Keratinocyte (primary cell): Measurements from ENCODE around the gene PTPRN2. TPM values are rescaled to one million over a fixed set of nuclear protein-coding genes. Genes with fewer than 3 reads are reported as not detected.

Experiments
- DNase-seq: peaks from one replicate; pipeline ENCODE4 v3.0.0-alpha.2; 2011; ENCODE audit warnings: low read depth, missing footprints, low spot score
- FAIRE-seq: peaks from 2 replicates; lab custom pipeline; 2011; peaks lifted over from hg19 to GRCh38; lab: Jason Lieb, UNC
- H2AFZ ChIP-seq: 2 replicates; pipeline ENCODE4 v1.6.0; 2012; ENCODE audit warnings: low read length, control low read depth, inconsistent platforms; ENCODE audit not compliant: control insufficient read depth
- H3K27ac ChIP-seq: 2 replicates; pipeline ENCODE4 v1.5.1; 2011; ENCODE audit warnings: low read length; ENCODE audit not compliant: control insufficient read depth, insufficient read depth
- H3K27me3 ChIP-seq: 3 replicates; pipeline ENCODE4 v1.6.0; 2011; ENCODE audit warnings: low read length; ENCODE audit not compliant: control insufficient read depth, insufficient read depth; ENCODE audit errors: extremely low read depth
- H3K36me3 ChIP-seq, 2 experiments: 2 replicates in 1 of 2; 3 replicates in 1 of 2; pipeline ENCODE4 v1.5.1; 2011; ENCODE audit warnings: low read length in 2 of 2, mild to moderate bottlenecking in 1 of 2; ENCODE audit not compliant: control insufficient read depth in 2 of 2, insufficient read depth in 2 of 2; ENCODE audit errors: extremely low read depth in 1 of 2
- H3K4me1 ChIP-seq: 3 replicates; pipeline ENCODE4 v1.5.1; 2011; ENCODE audit warnings: low read length; ENCODE audit not compliant: control insufficient read depth, insufficient read depth; ENCODE audit errors: extremely low read depth
- H3K4me2 ChIP-seq: 3 replicates; pipeline ENCODE4 v1.6.0; 2011; ENCODE audit warnings: low read depth, low read length; ENCODE audit not compliant: control insufficient read depth, insufficient read depth; ENCODE audit errors: extremely low read depth
- H3K4me3 ChIP-seq, 3 experiments: fragments of 200-600 bp in 1 of 3; sonication (generic) in 1 of 3; 2 replicates in 2 of 3; 3 replicates in 1 of 3; pipeline ENCODE4 v1.5.1; 2011 to 2016; ENCODE audit warnings: low read length in 3 of 3, mild to moderate bottlenecking in 3 of 3, control low read depth in 2 of 3, inconsistent platforms in 1 of 3, low read depth in 1 of 3, mixed read lengths in 1 of 3, mixed run types in 1 of 3, moderate library complexity in 1 of 3; ENCODE audit not compliant: control insufficient read depth in 2 of 3, insufficient read depth in 2 of 3; ENCODE audit errors: extremely low read depth in 1 of 3
- H3K79me2 ChIP-seq: 2 replicates; pipeline ENCODE4 v1.6.0; 2012; ENCODE audit warnings: low read length; ENCODE audit not compliant: control insufficient read depth, insufficient read depth
- H3K9ac ChIP-seq: 3 replicates; pipeline ENCODE4 v1.6.0; 2011; ENCODE audit warnings: low read length; ENCODE audit not compliant: control insufficient read depth, insufficient read depth; ENCODE audit errors: extremely low read depth
- H3K9me1 ChIP-seq: 3 replicates; pipeline ENCODE4 v1.6.0; 2011; ENCODE audit warnings: low read length; ENCODE audit not compliant: control insufficient read depth, insufficient read depth; ENCODE audit errors: extremely low read depth
- H3K9me3 ChIP-seq: 2 replicates; pipeline ENCODE4 v1.5.1; 2012; ENCODE audit warnings: low read depth, low read length; ENCODE audit not compliant: control insufficient read depth
- H4K20me1 ChIP-seq: 3 replicates; pipeline ENCODE4 v1.6.0; 2011; ENCODE audit warnings: low read length; ENCODE audit not compliant: control insufficient read depth, insufficient read depth; ENCODE audit errors: extremely low read depth
- EZH2 ChIP-seq: IDR thresholded peaks from one replicate; pipeline ENCODE4 v1.6.1; 2012; ENCODE audit warnings: inconsistent platforms, mild to moderate bottlenecking, low read length, moderate library complexity
- dilution Hi-C: fragments of 300-500 bp; cut with MboI; formaldehyde crosslinking; loops from one replicate; pipeline ENCODE4 v1.7.0; 2020; ENCODE audit warnings: low sequenced_read_pairs; ENCODE audit not compliant: extremely low pct_ligation_motif_present
- polyA plus RNA-seq, 5 experiments: library from polyadenylated mRNA; depleted of rRNA in 3 of 5; stranded (reverse) in 3 of 5; stranded (forward) in 1 of 5; unstranded in 1 of 5; fragments of >200 nt; gene quantifications; 1 replicate in 1 of 5; 2 replicates in 3 of 5; 3 replicates in 1 of 5; pipeline versions ENCODE4 v1.2.1 to v1.2.3, GENCODE V29; 2011 to 2012; ENCODE audit warnings: missing spikeins in 2 of 5, low read depth in 1 of 5, low replicate concordance in 1 of 5
- TF ChIP-seq, protein P1 (sequence below), 3 experiments: IDR thresholded peaks in 1 of 3; conservative IDR thresholded peaks in 1 of 3; optimal IDR thresholded peaks in 1 of 3; 2 replicates in 2 of 3; 3 replicates in 1 of 3; pipeline versions ENCODE3 to v1.5.1; 2011; ENCODE audit warnings: low read length in 3 of 3, mild to moderate bottlenecking in 3 of 3, moderate library complexity in 2 of 3, control low read depth in 1 of 3, inconsistent platforms in 1 of 3; ENCODE audit not compliant: insufficient read depth in 2 of 3; ENCODE audit errors: extremely low read depth in 1 of 3

Gene PTPRN2
- polyA plus RNA-seq, 1 donor (not counting 4 experiments of a cell fraction or from before 2014, with no cell fraction given) = not detected

DNA sequence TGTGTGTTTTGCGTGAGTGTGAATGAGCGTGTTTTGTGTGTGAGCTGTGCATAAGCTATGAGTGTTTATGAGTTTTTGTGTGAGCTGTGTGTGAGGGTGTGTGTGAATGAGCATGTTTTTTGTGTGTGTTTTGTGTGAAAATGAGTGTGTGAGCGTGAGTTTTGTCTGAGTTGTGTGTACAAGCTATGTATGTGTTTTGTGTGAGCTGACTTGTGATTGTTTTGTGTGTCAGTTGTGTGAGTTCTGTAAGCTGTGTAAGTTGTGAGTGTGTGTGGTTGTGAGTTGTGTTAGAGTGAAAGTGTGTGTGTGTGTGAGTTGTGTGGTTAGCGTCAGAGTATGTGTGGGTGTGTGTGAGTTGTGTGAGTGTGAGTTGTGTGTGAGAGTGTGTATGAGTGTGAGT is 343.2 kb downstream of the PTPRN2 start:
- H3K27ac ChIP-seq = no peak overlapping the region
- H3K4me2 ChIP-seq = no peak overlapping the region
- no peak for DNase-seq
- H4K20me1 ChIP-seq = no peaks in the 10 kb centered on the region
- no peaks in the 10 kb centered on the region for H3K79me2 ChIP-seq
- no peak overlapping the region for H2AFZ ChIP-seq
- FAIRE-seq = no peak
- H3K36me3 ChIP-seq = no peaks in the 10 kb centered on the region
- dilution Hi-C loops = loop anchor here (25.0 kb wide), 1 partner anchor 107 kb away; no protein-coding TSS in a partner anchor
- no peaks in the 10 kb centered on the region for H3K27me3 ChIP-seq
- no peaks in the 10 kb centered on the region for H3K4me1 ChIP-seq
- H3K4me3 ChIP-seq = no peak overlapping the region
- H3K9ac ChIP-seq = no peak overlapping the region
- no peak for TF ChIP-seq EZH2
- TF ChIP-seq, protein P1, sequence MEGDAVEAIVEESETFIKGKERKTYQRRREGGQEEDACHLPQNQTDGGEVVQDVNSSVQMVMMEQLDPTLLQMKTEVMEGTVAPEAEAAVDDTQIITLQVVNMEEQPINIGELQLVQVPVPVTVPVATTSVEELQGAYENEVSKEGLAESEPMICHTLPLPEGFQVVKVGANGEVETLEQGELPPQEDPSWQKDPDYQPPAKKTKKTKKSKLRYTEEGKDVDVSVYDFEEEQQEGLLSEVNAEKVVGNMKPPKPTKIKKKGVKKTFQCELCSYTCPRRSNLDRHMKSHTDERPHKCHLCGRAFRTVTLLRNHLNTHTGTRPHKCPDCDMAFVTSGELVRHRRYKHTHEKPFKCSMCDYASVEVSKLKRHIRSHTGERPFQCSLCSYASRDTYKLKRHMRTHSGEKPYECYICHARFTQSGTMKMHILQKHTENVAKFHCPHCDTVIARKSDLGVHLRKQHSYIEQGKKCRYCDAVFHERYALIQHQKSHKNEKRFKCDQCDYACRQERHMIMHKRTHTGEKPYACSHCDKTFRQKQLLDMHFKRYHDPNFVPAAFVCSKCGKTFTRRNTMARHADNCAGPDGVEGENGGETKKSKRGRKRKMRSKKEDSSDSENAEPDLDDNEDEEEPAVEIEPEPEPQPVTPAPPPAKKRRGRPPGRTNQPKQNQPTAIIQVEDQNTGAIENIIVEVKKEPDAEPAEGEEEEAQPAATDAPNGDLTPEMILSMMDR (optimal IDR thresholded peaks at IDR 0.05 in 1 of 3, IDR thresholded peaks at IDR 0.05 in 1 of 3, conservative IDR thresholded peaks at IDR 0.05 in 1 of 3; ENCODE audit: extremely low read depth in 1 of 3, insufficient read depth in 2 of 3, low read length in 3 of 3) = no peak
- H3K9me1 ChIP-seq = no peaks in the 10 kb centered on the region
- H3K9me3 ChIP-seq = peaks cover 20% of the 10 kb centered on the region

DNA sequence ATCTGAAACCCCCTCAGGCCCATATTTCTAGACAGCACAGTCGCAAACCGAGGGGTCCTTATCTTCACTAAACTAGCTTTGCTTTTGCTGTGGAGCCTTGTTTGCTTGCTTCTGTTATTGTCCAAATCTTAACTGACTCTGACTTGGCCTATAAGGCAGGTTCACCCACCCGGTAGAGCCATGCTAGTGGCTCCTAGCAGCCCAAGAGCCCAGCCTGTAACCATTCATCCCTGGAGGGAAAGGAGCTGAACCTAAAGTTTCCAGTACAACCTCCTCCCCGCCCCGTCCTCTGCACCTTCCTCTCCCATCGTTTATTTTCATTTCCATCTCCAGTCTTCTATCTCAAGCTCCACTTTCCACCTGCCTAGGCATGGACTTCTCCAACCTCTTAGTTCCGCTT is 345.7 kb downstream of the PTPRN2 start:
- no peak for FAIRE-seq
- Histone ChIP-seq H3K4me3 (no peak overlapping the region), H3K4me1 (no peaks in the 10 kb centered on the region), H3K9ac (no peak overlapping the region), H3K36me3 (no peaks in the 10 kb centered on the region), H3K27ac (no peak overlapping the region), H3K9me3 (peaks cover 8% of the 10 kb centered on the region), H3K27me3 (no peaks in the 10 kb centered on the region), H4K20me1 (no peaks in the 10 kb centered on the region), H3K9me1 (no peaks in the 10 kb centered on the region), H2AFZ (no peak overlapping the region), H3K79me2 (no peaks in the 10 kb centered on the region), H3K4me2 (no peak overlapping the region)
- no peak for TF ChIP-seq EZH2
- TF ChIP-seq, protein P1 (optimal IDR thresholded peaks at IDR 0.05 in 1 of 3, IDR thresholded peaks at IDR 0.05 in 1 of 3, conservative IDR thresholded peaks at IDR 0.05 in 1 of 3; ENCODE audit: extremely low read depth in 1 of 3, insufficient read depth in 2 of 3, low read length in 3 of 3) = no peak
- dilution Hi-C loops = loop anchor here (25.0 kb wide), 1 partner anchor 105 kb away; no protein-coding TSS in a partner anchor
- DNase-seq = no peak
